Hepatocyte (in vitro differentiated cells): ENCODE results near the gene BMP4. TPM values are rescaled to one million over a fixed set of nuclear protein-coding genes. Genes with fewer than 3 reads are reported as not detected.

Experiments
- DNase-seq: peaks from one replicate; pipeline ENCODE4 v3.0.0-alpha.2; 2016; ENCODE audit warnings: low spot score
- H2AFZ ChIP-seq: fragments of 200-600 bp; sonication (generic); 2 replicates; pipeline ENCODE4 v1.6.0; 2016; ENCODE audit warnings: antibody characterized with exemption, mild to moderate bottlenecking
- H3K27ac ChIP-seq: fragments of 200-600 bp; sonication (generic); 2 replicates; pipeline ENCODE4 v1.5.1; 2016; ENCODE audit warnings: mild to moderate bottlenecking
- H3K27me3 ChIP-seq: fragments of 200-600 bp; sonication (generic); 2 replicates; pipeline ENCODE4 v1.6.1; 2016
- H3K36me3 ChIP-seq: fragments of 200-600 bp; sonication (generic); replicated peaks from 2 replicates; pipeline ENCODE4 v1.5.1; 2016; ENCODE audit warnings: low read depth; ENCODE audit not compliant: insufficient read depth
- H3K4me1 ChIP-seq: fragments of 200-600 bp; sonication (generic); 2 replicates; pipeline ENCODE4 v1.5.1; 2016; ENCODE audit warnings: mild to moderate bottlenecking, moderate library complexity; ENCODE audit not compliant: insufficient read depth
- H3K4me2 ChIP-seq: fragments of 200-600 bp; sonication (generic); 2 replicates; pipeline ENCODE4 v1.6.0; 2016
- H3K4me3 ChIP-seq: fragments of 200-600 bp; sonication (generic); 2 replicates; pipeline ENCODE4 v1.5.1; 2016; ENCODE audit warnings: mild to moderate bottlenecking
- H3K79me2 ChIP-seq: fragments of 200-600 bp; sonication (generic); 2 replicates; pipeline ENCODE4 v1.6.0; 2017; ENCODE audit warnings: mild to moderate bottlenecking
- H3K9me2 ChIP-seq: fragments of 200-600 bp; sonication (generic); replicated peaks from 2 replicates; pipeline ENCODE4 v1.6.0; 2017; ENCODE audit warnings: mild to moderate bottlenecking; ENCODE audit not compliant: insufficient read depth
- H3K9me3 ChIP-seq: fragments of 200-600 bp; sonication (generic); 2 replicates; pipeline ENCODE4 v1.5.1; 2016; ENCODE audit warnings: low read depth, mild to moderate bottlenecking
- H4K20me1 ChIP-seq: fragments of 200-600 bp; sonication (generic); 2 replicates; pipeline ENCODE4 v1.6.0; 2016; ENCODE audit warnings: mild to moderate bottlenecking; ENCODE audit not compliant: insufficient read depth, poor library complexity, severe bottlenecking
- CTCF ChIP-seq: fragments of 200-600 bp; sonication (generic); IDR thresholded peaks from 2 replicates; pipeline ENCODE4 v1.5.1; 2016; ENCODE audit warnings: antibody characterized with exemption, mild to moderate bottlenecking; ENCODE audit not compliant: poor library complexity
- EZH2 ChIP-seq: fragments of 200-600 bp; sonication (generic); IDR thresholded peaks from 2 replicates; pipeline ENCODE4 v1.6.1; 2016; ENCODE audit warnings: antibody characterized with exemption, mild to moderate bottlenecking, borderline replicate concordance
- EZH2phosphoT487 ChIP-seq: fragments of 200-600 bp; sonication (generic); IDR thresholded peaks from one replicate; pipeline ENCODE4 v1.6.1; 2018; ENCODE audit warnings: antibody characterized with exemption, mild to moderate bottlenecking, low read depth, moderate library complexity; ENCODE audit not compliant: unreplicated experiment, severe bottlenecking
- WGBS: methylation state at CpG from one replicate; pipeline ENCODE4 v1.1.6; 2016; ENCODE audit warnings: low lambda C conversion rate; ENCODE audit errors: missing lambda C conversion rate; 5-methylcytosine and 5-hydroxymethylcytosine counted together
- polyA plus RNA-seq: library from polyadenylated mRNA; unstranded; fragments of >200 nt; fragmentation: Nextera tagmentation; extraction: Ambion mirVana; gene quantifications from 2 replicates; pipeline ENCODE4 v1.2.1, GENCODE V29; 2016
- total RNA-seq: library from RNA; depleted of rRNA; stranded (reverse); fragments of >200 nt; gene quantifications from 2 replicates; pipeline ENCODE4 v1.2.3, GENCODE V29; 2014

BMP4 gene
- total and polyA plus RNA-seq, 2 experiments from 2014 or later: 50.6 to 56.0 TPM

GRCh38 chr14:53954551-53955228 lies 1.9 kb downstream of the BMP4 start:
- Histone ChIP-seq H4K20me1 (no peaks in the 10 kb centered on the region), H3K4me1 (peaks cover 19% of the 10 kb centered on the region), H3K4me2 (peak overlapping the region; percentile 95), H3K79me2 (peaks cover 56% of the 10 kb centered on the region), H3K36me3 (no peaks in the 10 kb centered on the region), H3K27me3 (no peaks in the 10 kb centered on the region), H2AFZ (peak overlapping the region; percentile 54), H3K27ac (peak overlapping the region; percentile 95), H3K9me2 (no peaks in the 10 kb centered on the region), H3K4me3 (peak overlapping the region; percentile 89), H3K9me3 (no peaks in the 10 kb centered on the region)
- TF ChIP-seq EZH2 (peak; percentile 20), EZH2phosphoT487 (no peak), CTCF (peak; percentile 11)
- under 1% methylated on average over 53 of the region's 53 CpGs for WGBS
- peak; percentile 47 for DNase-seq

GRCh38 chr14:53953828-53954550 lies 2.6 kb downstream of the BMP4 start:
- TF ChIP-seq EZH2 (peak; percentile 3), CTCF (no peak)
- DNase-seq: peak; percentile 74
- Histone ChIP-seq H3K36me3 (no peaks in the 10 kb centered on the region), H3K4me3 (peak overlapping the region; percentile 89), H3K27me3 (no peaks in the 10 kb centered on the region), H4K20me1 (no peaks in the 10 kb centered on the region), H3K79me2 (peaks cover 63% of the 10 kb centered on the region), H2AFZ (peak overlapping the region; percentile 54), H3K9me2 (no peaks in the 10 kb centered on the region), H3K9me3 (no peaks in the 10 kb centered on the region), H3K4me1 (peaks cover 19% of the 10 kb centered on the region), H3K27ac (peak overlapping the region; percentile 95), H3K4me2 (peak overlapping the region; percentile 95)
- WGBS: under 1% methylated on average over 46 of the region's 51 CpGs

GRCh38 chr14:53953002-53953827 lies 3.4 kb downstream of the BMP4 start:
- peak; percentile 95 for DNase-seq
- Histone ChIP-seq H3K27ac (peak overlapping the region; percentile 95), H3K27me3 (no peaks in the 10 kb centered on the region), H3K9me3 (no peaks in the 10 kb centered on the region), H3K36me3 (no peaks in the 10 kb centered on the region), H3K79me2 (peaks cover 63% of the 10 kb centered on the region), H4K20me1 (no peaks in the 10 kb centered on the region), H2AFZ (peak overlapping the region; percentile 58), H3K9me2 (no peaks in the 10 kb centered on the region), H3K4me2 (peak overlapping the region; percentile 95), H3K4me1 (peaks cover 19% of the 10 kb centered on the region), H3K4me3 (peak overlapping the region; percentile 89)
- 2% methylated on average over 61 of the region's 72 CpGs for WGBS
- TF ChIP-seq CTCF (peak; percentile 5), EZH2phosphoT487 (no peak)
